Immature natural killer cell (primary cell): ENCODE data around the gene CAMKK2. TPM values are rescaled to one million over a fixed set of nuclear protein-coding genes. Genes with fewer than 3 reads are reported as not detected.
"Not testable (repeated sequence)": the region's sequence is repeated elsewhere in the genome, so short reads cannot be mapped to it uniquely, and the experiment has no call there.

ENCODE experiments used
- DNase-seq, 3 donors: peaks; one replicate each; pipeline ENCODE4 v3.0.0; 2022; ENCODE audit warnings: mixed read lengths in 1 of 3
- H3K27ac Mint-ChIP-seq, 6 donors: one replicate each; pipeline ENCODE4 v1.8.0; 2020; ENCODE audit warnings: mixed read lengths in 6 of 6, mild to moderate bottlenecking in 5 of 6, inconsistent platforms in 4 of 6, moderate library complexity in 3 of 6
- H3K27me3 Mint-ChIP-seq, 3 donors: one replicate each; pipeline ENCODE4 v1.8.0; 2020 to 2021; ENCODE audit warnings: low read depth in 3 of 3, mild to moderate bottlenecking in 3 of 3, mixed read lengths in 3 of 3, moderate library complexity in 3 of 3, inconsistent platforms in 1 of 3
- H3K36me3 Mint-ChIP-seq, 3 donors: one replicate each; pipeline ENCODE4 v1.8.0; 2020; ENCODE audit warnings: mixed read lengths in 3 of 3, inconsistent platforms in 2 of 3, mild to moderate bottlenecking in 2 of 3
- H3K4me1 Mint-ChIP-seq, 2 donors: one replicate each; pipeline ENCODE4 v1.8.0; 2020; ENCODE audit warnings: inconsistent platforms in 2 of 2, mild to moderate bottlenecking in 2 of 2, mixed read lengths in 2 of 2, moderate library complexity in 1 of 2
- H3K4me3 Mint-ChIP-seq, 5 donors: one replicate each; pipeline ENCODE4 v1.8.0; 2020; ENCODE audit warnings: mild to moderate bottlenecking in 5 of 5, mixed read lengths in 5 of 5, inconsistent platforms in 3 of 5, moderate library complexity in 3 of 5
- H3K9me3 Mint-ChIP-seq, 6 donors: one replicate each; pipeline ENCODE4 v1.8.0; 2020; ENCODE audit warnings: mild to moderate bottlenecking in 6 of 6, mixed read lengths in 6 of 6, inconsistent platforms in 4 of 6, moderate library complexity in 3 of 6
- polyA plus RNA-seq, 3 donors: library from polyadenylated mRNA; unstranded; fragments of 300-500 nt; fragmentation: Illumina TruSeq; gene quantifications; one replicate each; pipeline ENCODE4 v1.2.3, GENCODE V29; 2021

CAMKK2 gene
- polyA plus RNA-seq, 3 donors from 2014 or later, result 8.0 to 20.3 (median 12.6) TPM

- no peak overlapping the region for H3K4me3 Mint-ChIP-seq
- H3K27me3 Mint-ChIP-seq, result peaks cover 0 to 2% (median 1%) of the 10 kb centered on the region in 3 donors
- H3K27ac Mint-ChIP-seq, result no peak overlapping the region
- no peak for DNase-seq
- peaks cover 15 to 24% of the 10 kb centered on the region in 2 donors for H3K4me1 Mint-ChIP-seq
- H3K36me3 Mint-ChIP-seq, result peaks cover 8 to 12% (median 9%) of the 10 kb centered on the region in 3 donors
- H3K9me3 Mint-ChIP-seq, result no peaks in the 10 kb centered on the region
These were observed 80.4 kb downstream of the CAMKK2 start for GRCh38 chr12:121216102-121216501.

GRCh38 chr12:121214855-121215745, 81.4 kb downstream of the CAMKK2 start:
- peaks cover 23 to 30% of the 10 kb centered on the region in 2 donors for H3K4me1 Mint-ChIP-seq
- peaks cover 6 to 7% (median 7%) of the 10 kb centered on the region in 3 donors for H3K27me3 Mint-ChIP-seq
- H3K36me3 Mint-ChIP-seq, result peaks cover 8 to 12% (median 9%) of the 10 kb centered on the region in 3 donors
- no peaks in the 10 kb centered on the region for H3K9me3 Mint-ChIP-seq
- peak overlapping the region in 5 of 6 donors; percentile 2 to 61 (median 30) for H3K27ac Mint-ChIP-seq
- H3K4me3 Mint-ChIP-seq, result peak overlapping the region in 1 of 5 donors; percentile 7
- DNase-seq, result no peak

- Mint-ChIP-seq H3K27me3 (peaks cover 7 to 8% (median 7%) of the 10 kb centered on the region in 3 donors), H3K36me3 (peaks cover 5 to 12% (median 8%) of the 10 kb centered on the region in 3 donors), H3K4me3 (no peak overlapping the region), H3K27ac (peak overlapping the region in 5 of 6 donors; percentile 2 to 69 (median 33)), H3K9me3 (no peaks in the 10 kb centered on the region), H3K4me1 (peaks cover 24 to 30% of the 10 kb centered on the region in 2 donors)
- no peak for DNase-seq
These were observed 82.2 kb downstream of the CAMKK2 start for GRCh38 chr12:121214166-121214777.

- H3K4me3 Mint-ChIP-seq, result no peak overlapping the region
- H3K9me3 Mint-ChIP-seq, result no peaks in the 10 kb centered on the region
- peaks cover 24 to 30% of the 10 kb centered on the region in 2 donors for H3K4me1 Mint-ChIP-seq
- DNase-seq, result no peak
- no peak overlapping the region for H3K27ac Mint-ChIP-seq
- peaks cover 5 to 9% (median 8%) of the 10 kb centered on the region in 3 donors for H3K36me3 Mint-ChIP-seq
- H3K27me3 Mint-ChIP-seq, result peaks cover 7 to 12% (median 7%) of the 10 kb centered on the region in 3 donors
These were observed 83.6 kb downstream of the CAMKK2 start for GRCh38 chr12:121212875-121213274.

GRCh38 chr12:121209624-121210572, 86.6 kb downstream of the CAMKK2 start, which contains the start of gene P2RX4:
Gene P2RX4, plus strand, starts transcription at chr12:121210129. Its CDS starts 36 bp downstream, at chr12:121210165.
- Mint-ChIP-seq H3K27ac (peak within 1 kb of the TSS; percentile 94 to 99 (median 98)), H3K36me3 (peaks cover 4 to 5% (median 4%) of the 10 kb centered on the region in 3 donors), H3K27me3 (peaks cover 7 to 12% (median 7%) of the 10 kb centered on the region in 3 donors), H3K9me3 (no peaks in the 10 kb centered on the region), H3K4me1 (peaks cover 20 to 21% of the 10 kb centered on the region in 2 donors), H3K4me3 (peak within 1 kb of the TSS; percentile 88 to 95 (median 92))
- DNase-seq, result peak; percentile 90 to 92 (median 91)

GRCh38 chr12:121209221-121209620, 87.3 kb downstream of the CAMKK2 start:
- Mint-ChIP-seq H3K9me3 (no peaks in the 10 kb centered on the region), H3K27me3 (peaks cover 7 to 12% (median 7%) of the 10 kb centered on the region in 3 donors), H3K36me3 (peaks cover 1 to 2% (median 1%) of the 10 kb centered on the region in 3 donors), H3K4me1 (peaks cover 14 to 16% of the 10 kb centered on the region in 2 donors), H3K4me3 (peak overlapping the region; percentile 63 to 79 (median 71)), H3K27ac (peak overlapping the region; percentile 48 to 99 (median 81))
- DNase-seq, result no peak

GRCh38 chr12:121208571-121208970, 87.9 kb downstream of the CAMKK2 start:
- H3K36me3 Mint-ChIP-seq, result not testable (repeated sequence)

GRCh38 chr12:121205491-121205890, 91.0 kb downstream of the CAMKK2 start:
- Mint-ChIP-seq H3K9me3 (no peaks in the 10 kb centered on the region), H3K4me3 (no peak overlapping the region), H3K27ac (no peak overlapping the region), H3K4me1 (peaks cover 3 to 5% of the 10 kb centered on the region in 2 donors), H3K27me3 (peaks cover under 1 to 7% (median under 1%) of the 10 kb centered on the region in 3 donors), H3K36me3 (no peaks in the 10 kb centered on the region)
- no peak for DNase-seq

More at GRCh38 chr12:121208571-121208970, 87.9 kb downstream of the CAMKK2 start:
- Mint-ChIP-seq H3K4me3 (peak overlapping the region; percentile 26 to 79 (median 63)), H3K4me1 (peaks cover 13 to 14% of the 10 kb centered on the region in 2 donors), H3K27me3 (peaks cover 7 to 12% (median 7%) of the 10 kb centered on the region in 3 donors), H3K27ac (peak overlapping the region in 5 of 6 donors; percentile 40 to 99 (median 85))
- H3K9me3 Mint-ChIP-seq, DNase-seq: not testable (repeated sequence)

GRCh38 chr12:121203482-121203881, 93.0 kb downstream of the CAMKK2 start:
- Mint-ChIP-seq H3K4me1 (peaks cover 0 to 4% of the 10 kb centered on the region in 2 donors), H3K9me3 (no peaks in the 10 kb centered on the region), H3K27me3 (peaks cover 0 to 2% (median 2%) of the 10 kb centered on the region in 3 donors), H3K27ac (no peak overlapping the region), H3K4me3 (no peak overlapping the region), H3K36me3 (no peaks in the 10 kb centered on the region)
- no peak for DNase-seq

- H3K36me3 Mint-ChIP-seq, result no peaks in the 10 kb centered on the region
- H3K27me3 Mint-ChIP-seq, result peaks cover 0 to 2% (median 0%) of the 10 kb centered on the region in 3 donors
- no peak overlapping the region for H3K4me3 Mint-ChIP-seq
- no peak overlapping the region for H3K27ac Mint-ChIP-seq
- H3K4me1 Mint-ChIP-seq, result peaks cover 4 to 6% of the 10 kb centered on the region in 2 donors
- H3K9me3 Mint-ChIP-seq, result no peaks in the 10 kb centered on the region
- no peak for DNase-seq
These were observed 93.8 kb downstream of the CAMKK2 start for GRCh38 chr12:121202407-121203355.

- not testable (repeated sequence) for H3K27me3 Mint-ChIP-seq, H3K27ac Mint-ChIP-seq, DNase-seq, H3K9me3 Mint-ChIP-seq, H3K36me3 Mint-ChIP-seq, H3K4me3 Mint-ChIP-seq
- peaks cover 9 to 11% of the 10 kb centered on the region in 2 donors for H3K4me1 Mint-ChIP-seq
These were observed 95.4 kb downstream of the CAMKK2 start for GRCh38 chr12:121201140-121201539.

- Mint-ChIP-seq H3K36me3 (no peaks in the 10 kb centered on the region), H3K27me3 (peaks cover 0 to 3% (median 0%) of the 10 kb centered on the region in 3 donors), H3K27ac (no peak overlapping the region), H3K4me3 (no peak overlapping the region), H3K4me1 (peaks cover 7 to 9% of the 10 kb centered on the region in 2 donors), H3K9me3 (no peaks in the 10 kb centered on the region)
- no peak for DNase-seq
These were observed 97.6 kb downstream of the CAMKK2 start for GRCh38 chr12:121198949-121199348.
